Anterior cingulate cortex (tissue), 58 donors: Measurements from ENCODE around the gene STC2.
A peak's percentile ranks its signal among the peaks of the same experiment; 100 is the strongest.

Source experiments
- DNase-seq, 58 donors: peaks; one replicate each; lab custom pipeline; 2025; lab: John Stamatoyannopoulos, UW

Gene STC2

GRCh38 chr5:173278172-173278571 lies 50.0 kb downstream of the STC2 start:
- DNase-seq = peak in 25 of 58 donors; percentile 1 to 73 (median 22)

DNA sequence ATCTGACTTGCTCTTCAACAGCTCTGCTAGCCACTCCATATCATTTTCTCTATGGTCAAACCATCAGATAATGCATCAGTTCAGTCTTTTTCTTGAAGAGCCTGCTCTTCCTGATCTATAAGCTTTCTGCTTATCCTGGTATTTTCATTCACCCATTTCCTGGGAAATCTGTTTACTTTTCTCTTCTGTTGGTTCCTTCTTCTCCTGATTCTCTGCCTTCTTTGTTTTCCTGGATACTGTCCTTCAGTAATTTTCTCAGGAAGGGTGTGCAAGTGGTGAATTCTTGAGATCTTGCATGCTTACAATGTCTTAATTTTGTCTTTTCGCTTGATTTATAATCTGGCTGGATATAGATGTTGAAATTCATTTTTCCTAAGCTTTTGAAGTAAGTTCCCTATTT lies 53.4 kb downstream of the STC2 start:
- DNase-seq = no peak

DNA sequence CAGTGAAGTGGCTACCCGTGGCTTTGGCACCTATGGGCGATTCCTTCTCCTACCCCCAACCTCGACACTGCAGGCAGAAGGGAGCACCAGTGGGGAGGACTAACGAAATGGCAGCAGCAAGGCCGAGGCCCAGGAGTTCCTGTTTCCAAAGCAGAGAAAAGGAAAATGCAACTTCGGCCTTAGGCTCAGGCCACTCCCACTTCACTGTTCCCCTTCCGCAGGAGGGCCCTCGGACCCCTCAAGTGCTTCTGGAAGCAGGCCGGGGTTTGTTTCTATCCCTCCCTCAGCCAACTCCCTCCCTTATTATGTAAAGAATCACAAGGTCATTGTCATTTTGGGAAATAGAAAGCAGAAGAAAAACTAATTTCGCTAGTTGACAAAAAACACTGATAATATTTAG lies 56.8 kb downstream of the STC2 start:
- DNase-seq = no peak

- DNase-seq = no peak
These were observed 59.3 kb downstream of the STC2 start for GRCh38 chr5:173268750-173269432.

- no peak for DNase-seq
These were observed 62.8 kb downstream of the STC2 start for GRCh38 chr5:173265433-173265832.
